CD14-positive monocyte (primary cell): ENCODE data around the gene GOLGA8A. TPM values are rescaled to one million over a fixed set of nuclear protein-coding genes. Genes with fewer than 3 reads are reported as not detected.

ENCODE experiments used
- DNase-seq, 3 donors: peaks; one replicate each; pipeline ENCODE4 v3.0.0-alpha.2; 2011 to 2022
- H2AFZ ChIP-seq: 2 replicates; pipeline ENCODE4 v1.6.0; 2012; ENCODE audit warnings: mild to moderate bottlenecking, low read depth, low read length, inconsistent platforms; ENCODE audit not compliant: insufficient read depth, poor library complexity, severe bottlenecking
- H3K27ac ChIP-seq, 2 donors: 1 replicate in 1 of 2; 2 replicates in 1 of 2; pipeline ENCODE4 v1.5.1; 2012 to 2013; ENCODE audit warnings: low read length in 2 of 2, control low read depth in 1 of 2, inconsistent platforms in 1 of 2, low read depth in 1 of 2, mild to moderate bottlenecking in 1 of 2
- H3K27me3 ChIP-seq, 2 donors: one replicate each; pipeline versions ENCODE4 v1.6.0 to v1.6.1; 2011 to 2013; ENCODE audit warnings: low read length in 2 of 2; ENCODE audit not compliant: control insufficient read depth in 2 of 2, insufficient read depth in 2 of 2
- H3K36me3 ChIP-seq, 2 donors: replicated peaks in 1 of 2; 1 replicate in 1 of 2; 2 replicates in 1 of 2; pipeline versions ENCODE4 v1.5.1 to v1.6.1; 2012 to 2013; ENCODE audit warnings: low read length in 2 of 2, control low read depth in 1 of 2, inconsistent platforms in 1 of 2, mild to moderate bottlenecking in 1 of 2; ENCODE audit not compliant: insufficient read depth in 2 of 2, control insufficient read depth in 1 of 2
- H3K4me1 ChIP-seq, 2 donors: 1 replicate in 1 of 2; 2 replicates in 1 of 2; pipeline versions ENCODE4 v1.5.1 to v1.6.1; 2012 to 2013; ENCODE audit warnings: low read length in 2 of 2, control low read depth in 1 of 2, inconsistent platforms in 1 of 2, mild to moderate bottlenecking in 1 of 2, moderate library complexity in 1 of 2; ENCODE audit not compliant: insufficient read depth in 2 of 2, control insufficient read depth in 1 of 2
- H3K4me2 ChIP-seq: replicated peaks from 2 replicates; pipeline ENCODE3; 2012; ENCODE audit warnings: low read length, moderate library complexity, mild to moderate bottlenecking; ENCODE audit not compliant: poor library complexity, severe bottlenecking; ENCODE audit errors: extremely low read depth
- H3K4me3 ChIP-seq, 3 experiments: fragments of 200-600 bp in 1 of 3; sonication (generic) in 1 of 3; replicated peaks in 1 of 3; 1 replicate in 2 of 3; 2 replicates in 1 of 3; pipeline ENCODE4 v1.5.1; 2011 to 2013; ENCODE audit warnings: low read length in 3 of 3, mild to moderate bottlenecking in 3 of 3, control low read depth in 2 of 3, low read depth in 2 of 3, inconsistent platforms in 1 of 3, moderate library complexity in 1 of 3
- H3K79me2 ChIP-seq: 2 replicates; pipeline ENCODE4 v1.6.0; 2012; ENCODE audit warnings: mild to moderate bottlenecking, control low read depth, inconsistent platforms, low read length, moderate library complexity; ENCODE audit not compliant: insufficient read depth
- H3K9ac ChIP-seq: 2 replicates; pipeline ENCODE4 v1.6.0; 2017; ENCODE audit warnings: low read length, mild to moderate bottlenecking; ENCODE audit not compliant: insufficient read depth, poor library complexity, severe bottlenecking
- H3K9me3 ChIP-seq, 2 donors: replicated peaks in 1 of 2; 1 replicate in 1 of 2; 2 replicates in 1 of 2; pipeline versions ENCODE4 v1.5.1 to v1.6.1; 2012 to 2013; ENCODE audit warnings: low read length in 2 of 2, control low read depth in 1 of 2; ENCODE audit not compliant: control insufficient read depth in 1 of 2, insufficient read depth in 1 of 2
- H4K20me1 ChIP-seq: 2 replicates; pipeline ENCODE4 v1.6.0; 2012; ENCODE audit warnings: mild to moderate bottlenecking, low read length, control low read depth, moderate library complexity; ENCODE audit not compliant: insufficient read depth
- H3K27ac Mint-ChIP-seq, 7 donors: one replicate each; pipeline ENCODE4 v1.8.0; 2020; ENCODE audit warnings: mild to moderate bottlenecking in 7 of 7, mixed read lengths in 7 of 7, moderate library complexity in 6 of 7, inconsistent platforms in 2 of 7
- H3K27me3 Mint-ChIP-seq, 3 donors: one replicate each; pipeline ENCODE4 v1.8.0; 2021 to 2022; ENCODE audit warnings: low read depth in 3 of 3, mild to moderate bottlenecking in 3 of 3, mixed read lengths in 3 of 3, moderate library complexity in 3 of 3, inconsistent platforms in 1 of 3
- H3K36me3 Mint-ChIP-seq, 2 donors: one replicate each; pipeline ENCODE4 v1.8.0; 2020; ENCODE audit warnings: mixed read lengths in 2 of 2, inconsistent platforms in 1 of 2, mild to moderate bottlenecking in 1 of 2
- H3K4me1 Mint-ChIP-seq: one replicate; pipeline ENCODE4 v1.8.0; 2020; ENCODE audit warnings: mild to moderate bottlenecking, mixed read lengths
- H3K4me3 Mint-ChIP-seq, 2 donors: one replicate each; pipeline ENCODE4 v1.8.0; 2020; ENCODE audit warnings: mild to moderate bottlenecking in 2 of 2, mixed read lengths in 2 of 2, moderate library complexity in 1 of 2
- H3K9me3 Mint-ChIP-seq, 7 donors: one replicate each; pipeline ENCODE4 v1.8.0; 2020 to 2022; ENCODE audit warnings: mixed read lengths in 7 of 7, mild to moderate bottlenecking in 6 of 7, moderate library complexity in 6 of 7, inconsistent platforms in 2 of 7
- CTCF ChIP-seq: fragments of 200-600 bp; IDR thresholded peaks from one replicate; pipeline ENCODE4 v1.8.0; 2022; ENCODE audit warnings: antibody characterized with exemption, mild to moderate bottlenecking
- WGBS: methylation state at CpG from one replicate; pipeline ENCODE4 v1.1.5; 2013; ENCODE audit warnings: missing lambda C conversion rate; ENCODE audit not compliant: insufficient coverage; 5-methylcytosine and 5-hydroxymethylcytosine counted together
- intact Hi-C, 2 donors: fragments of 100-400 bp; cut with micrococcal nuclease; formaldehyde crosslinking; loops; one replicate each; pipeline versions ENCODE4 v1.15.0 to v1.15.1; 2023
- polyA minus RNA-seq: library from RNA; depleted of rRNA, polyadenylated mRNA; stranded (reverse); fragments of >200 nt; gene quantifications from 2 replicates; pipeline ENCODE4 v1.2.3, GENCODE V29; 2012
- polyA plus RNA-seq, 3 donors: library from polyadenylated mRNA; depleted of rRNA in 1 of 3; unstranded in 2 of 3; stranded (reverse) in 1 of 3; fragments of 300-500 nt in 2 of 3; fragments of >200 nt in 1 of 3; fragmentation: Illumina TruSeq in 2 of 3; gene quantifications; 1 replicate in 2 of 3; 2 replicates in 1 of 3; pipeline ENCODE4 v1.2.3, GENCODE V29; 2012 to 2021
- total RNA-seq, 12 experiments: library from RNA in 1 of 12; stranded (reverse) in 1 of 12; fragments of 120-200 nt in 1 of 12; gene quantifications; one replicate each; pipeline ENCODE4 v1.2.4 and lab custom pipeline; 2013 to 2026; ENCODE audit warnings: mixed read lengths in 6 of 12, inconsistent platforms in 1 of 12

GOLGA8A gene
- 2.6 TPM for total RNA-seq (2013)
- polyA plus RNA-seq, result 10 to 100 TPM in 1 of 3 donors, under 1 TPM in 1, not detected in 1; 0.03 to 14.8 TPM
- polyA minus RNA-seq, result 0.40 and 1.1 TPM in 2 replicates
- 1.7 to 16.5 (median 7.5) reads per million in 11 experiments for total RNA-seq (lab: John Stamatoyannopoulos, UW)

GRCh38 chr15:34437687-34438086 lies at the start of gene GOLGA8A:
TSS of gene GOLGA8A (minus strand) at chr15:34437808. CDS start at chr15:34389691, 48,117 bp downstream.
- Mint-ChIP-seq H3K36me3 (no peaks in the 10 kb centered on the region), H3K9me3 (peaks cover 0 to 5% (median 2%) of the 10 kb centered on the region in 7 donors), H3K4me3 (peak within 1 kb of the TSS; percentile 82 to 88), H3K4me1 (peaks cover 8% of the 10 kb centered on the region), H3K27ac (no peak within 1 kb of the TSS), H3K27me3 (peaks cover 20 to 53% (median 31%) of the 10 kb centered on the region in 3 donors)
- peak within 1 kb of the TSS; percentile 76 for H2AFZ ChIP-seq
- DNase-seq, result no peak
- no peaks in the 10 kb centered on the region for H3K79me2 ChIP-seq
- H3K36me3 ChIP-seq, result no peaks in the 10 kb centered on the region
- peak within 1 kb of the TSS; percentile 47 for H3K9ac ChIP-seq
- under 1% methylated on average over 27 of the region's 33 CpGs for WGBS
- no peaks in the 10 kb centered on the region for H4K20me1 ChIP-seq
- peaks cover 0 to 10% of the 10 kb centered on the region in 2 donors for H3K4me1 ChIP-seq
- H3K9me3 ChIP-seq, result no peaks in the 10 kb centered on the region
- intact Hi-C loops, result no loop called here
- H3K4me3 ChIP-seq, result peak within 1 kb of the TSS; percentile 26 to 72 (median 43)
- H3K27ac ChIP-seq, result no peak within 1 kb of the TSS
- peak within 1 kb of the TSS; percentile 81 for H3K4me2 ChIP-seq
- peaks cover 13 to 25% of the 10 kb centered on the region in 2 donors for H3K27me3 ChIP-seq
- TF ChIP-seq CTCF, result no peak

GRCh38 chr15:34483644-34484043 lies 46.0 kb upstream of the GOLGA8A start:
- no peak overlapping the region for H3K4me3 ChIP-seq
- no peak overlapping the region for H3K4me2 ChIP-seq
- WGBS, result 90% methylated on average over 2 of the region's 3 CpGs
- no peaks in the 10 kb centered on the region for H3K9me3 ChIP-seq
- H3K27me3 ChIP-seq, result peaks cover 0 to 2% of the 10 kb centered on the region in 2 donors
- Mint-ChIP-seq H3K27me3 (peaks cover 6 to 20% (median 12%) of the 10 kb centered on the region in 3 donors), H3K4me1 (no peaks in the 10 kb centered on the region), H3K27ac (no peak overlapping the region), H3K4me3 (no peak overlapping the region), H3K36me3 (no peaks in the 10 kb centered on the region), H3K9me3 (peaks cover 0 to 9% (median 3%) of the 10 kb centered on the region in 7 donors)
- H3K36me3 ChIP-seq, result no peaks in the 10 kb centered on the region
- no peaks in the 10 kb centered on the region for H3K4me1 ChIP-seq
- H2AFZ ChIP-seq, result no peak overlapping the region
- no peaks in the 10 kb centered on the region for H3K79me2 ChIP-seq
- intact Hi-C loops, result no loop called here
- H4K20me1 ChIP-seq, result no peaks in the 10 kb centered on the region
- no peak overlapping the region for H3K27ac ChIP-seq
- TF ChIP-seq CTCF, result no peak
- no peak for DNase-seq
- H3K9ac ChIP-seq, result no peak overlapping the region
